ENCODE data around the gene MAP1A. TPM values are rescaled to one million over a fixed set of nuclear protein-coding genes. Genes with fewer than 3 reads are reported as not detected.
"Not testable (repeated sequence)": the region's sequence is repeated elsewhere in the genome, so short reads cannot be mapped to it uniquely, and the experiment has no call there.

MAP1A gene
- total RNA-seq, 3 donors from 2014 or later, result 1.9 to 59.4 (median 7.9) TPM

DNA sequence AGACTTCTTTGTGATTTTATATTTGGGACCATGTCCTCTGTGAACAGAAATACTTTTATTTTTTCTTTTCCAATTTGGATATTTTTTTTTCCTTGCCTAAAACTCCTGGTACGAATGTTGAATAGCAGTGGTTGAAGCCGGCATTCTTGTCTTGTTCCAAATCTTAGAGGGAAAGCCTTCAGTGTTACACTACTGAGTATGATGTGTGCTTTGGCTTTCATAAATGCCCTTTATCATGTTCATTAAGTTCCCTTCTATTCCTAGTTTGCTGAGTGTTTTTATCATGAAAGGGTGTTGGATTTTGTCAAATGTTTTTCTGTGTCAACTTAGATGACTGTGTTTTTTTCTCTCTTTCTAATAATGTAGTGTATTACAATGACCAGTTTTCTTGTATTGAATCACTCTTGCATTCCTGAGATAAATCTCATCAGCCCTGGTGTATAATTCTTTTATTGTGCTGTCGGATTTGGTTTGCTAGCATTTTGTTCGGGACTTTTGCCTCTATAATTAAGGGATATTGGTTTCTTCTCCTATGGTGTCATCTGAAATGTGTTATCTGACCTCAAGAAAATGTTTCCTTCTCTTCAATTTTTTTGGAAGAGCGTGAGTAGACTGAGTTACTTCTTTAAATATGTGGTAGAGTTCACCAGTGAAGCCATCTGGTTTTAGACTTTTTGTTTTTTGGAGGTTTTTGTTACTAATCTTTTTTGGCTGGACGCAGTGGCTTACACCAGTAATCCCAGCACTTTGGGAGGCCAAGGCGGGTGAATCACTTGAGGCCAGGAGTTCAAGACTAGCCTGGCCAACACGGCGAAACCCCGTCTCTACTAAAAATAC is 33.3 kb downstream of the MAP1A start:
- Histone ChIP-seq H3K4me3 (no peak overlapping the region), H3K36me3 (ENCODE audit: low read depth) (no peaks in the 10 kb centered on the region), H3K9me3 (no peaks in the 10 kb centered on the region), H3K4me1 (ENCODE audit: low read depth) (no peaks in the 10 kb centered on the region)
- ATAC-seq (no peak), DNase-seq (no peak)
- TF ChIP-seq, protein P1, sequence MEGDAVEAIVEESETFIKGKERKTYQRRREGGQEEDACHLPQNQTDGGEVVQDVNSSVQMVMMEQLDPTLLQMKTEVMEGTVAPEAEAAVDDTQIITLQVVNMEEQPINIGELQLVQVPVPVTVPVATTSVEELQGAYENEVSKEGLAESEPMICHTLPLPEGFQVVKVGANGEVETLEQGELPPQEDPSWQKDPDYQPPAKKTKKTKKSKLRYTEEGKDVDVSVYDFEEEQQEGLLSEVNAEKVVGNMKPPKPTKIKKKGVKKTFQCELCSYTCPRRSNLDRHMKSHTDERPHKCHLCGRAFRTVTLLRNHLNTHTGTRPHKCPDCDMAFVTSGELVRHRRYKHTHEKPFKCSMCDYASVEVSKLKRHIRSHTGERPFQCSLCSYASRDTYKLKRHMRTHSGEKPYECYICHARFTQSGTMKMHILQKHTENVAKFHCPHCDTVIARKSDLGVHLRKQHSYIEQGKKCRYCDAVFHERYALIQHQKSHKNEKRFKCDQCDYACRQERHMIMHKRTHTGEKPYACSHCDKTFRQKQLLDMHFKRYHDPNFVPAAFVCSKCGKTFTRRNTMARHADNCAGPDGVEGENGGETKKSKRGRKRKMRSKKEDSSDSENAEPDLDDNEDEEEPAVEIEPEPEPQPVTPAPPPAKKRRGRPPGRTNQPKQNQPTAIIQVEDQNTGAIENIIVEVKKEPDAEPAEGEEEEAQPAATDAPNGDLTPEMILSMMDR (IDR thresholded peaks at IDR 0.05), result no peak
- intact Hi-C loops (cut with DNase I, micrococcal nuclease), result no loop called here

DNA sequence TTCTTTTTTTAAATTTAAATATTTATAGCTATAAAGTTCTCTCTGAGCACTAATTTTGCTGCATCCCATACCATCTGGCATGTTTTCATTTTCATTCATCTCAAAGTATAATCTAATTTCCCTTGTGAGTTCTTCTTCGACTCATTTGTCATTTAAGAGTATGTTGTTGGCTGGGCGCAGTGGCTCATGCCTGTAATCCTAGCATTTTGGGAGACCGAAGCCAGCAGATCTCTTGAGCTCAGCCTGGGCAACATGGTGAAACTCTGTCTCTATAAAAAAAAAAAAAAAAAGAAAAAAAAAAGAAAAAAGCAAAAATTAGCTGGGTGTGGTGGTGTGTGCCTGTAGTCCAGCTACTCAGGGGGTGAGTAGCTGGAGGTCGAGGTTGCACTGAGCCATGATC is 34.8 kb downstream of the MAP1A start:
- ATAC-seq, result no peak
- intact Hi-C loops (cut with DNase I, micrococcal nuclease), result no loop called here
- no peak for DNase-seq
- TF ChIP-seq, protein P1 (IDR thresholded peaks at IDR 0.05), result no peak
- Histone ChIP-seq H3K4me1 (ENCODE audit: low read depth) (no peaks in the 10 kb centered on the region), H3K9me3 (no peaks in the 10 kb centered on the region), H3K36me3 (ENCODE audit: low read depth) (no peaks in the 10 kb centered on the region), H3K4me3 (no peak overlapping the region)

DNA sequence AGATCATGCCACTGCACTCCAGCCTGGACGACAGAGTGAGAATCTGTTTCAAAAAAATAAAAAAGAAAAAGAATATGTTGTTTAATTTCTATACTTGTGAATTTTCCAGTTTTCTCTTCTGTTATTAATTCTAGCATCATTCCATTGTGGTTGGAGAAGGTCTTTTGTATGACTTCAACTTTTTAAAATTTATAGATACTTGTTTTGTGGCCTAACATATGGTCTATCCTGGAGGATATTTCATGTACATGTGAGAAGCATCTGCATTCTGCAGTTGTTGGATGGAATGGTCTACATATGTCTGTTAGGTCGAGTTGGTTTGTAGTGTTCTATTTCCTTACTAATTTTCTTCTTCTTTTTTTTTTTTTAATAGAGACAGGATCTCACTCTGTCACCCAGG is 35.6 kb downstream of the MAP1A start:
- intact Hi-C loops (cut with DNase I, micrococcal nuclease), result no loop called here
- H3K36me3 ChIP-seq (ENCODE audit: low read depth), result no peaks in the 10 kb centered on the region
- no peak for DNase-seq

DNA sequence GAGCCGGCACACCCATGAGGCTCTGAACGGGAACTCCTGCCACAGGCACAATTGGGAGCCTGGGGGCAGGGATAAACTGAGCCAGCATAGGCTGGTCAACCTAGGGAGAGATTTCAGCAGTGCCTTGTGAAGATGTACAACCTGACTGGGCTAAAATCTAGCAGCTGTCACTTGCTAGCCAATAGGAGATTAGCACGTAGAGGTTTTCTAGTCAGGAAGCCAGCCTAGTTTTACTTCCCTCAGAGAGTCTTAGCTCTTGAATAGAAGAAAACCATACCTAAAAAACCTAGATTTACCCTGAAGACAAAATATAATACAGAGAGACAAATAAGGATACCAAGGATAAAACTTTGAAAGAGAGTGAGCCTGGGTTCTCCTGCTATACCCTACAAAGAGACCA is 45.3 kb downstream of the MAP1A start:
- ATAC-seq; H3K4me3 ChIP-seq; intact Hi-C loops (cut with DNase I, micrococcal nuclease); H3K36me3 ChIP-seq (ENCODE audit: low read depth); DNase-seq; H3K4me1 ChIP-seq (ENCODE audit: low read depth); H3K9me3 ChIP-seq: not testable (repeated sequence)

More for the DNA sequence above, 35.6 kb downstream of the MAP1A start:
- Histone ChIP-seq H3K4me1 (ENCODE audit: low read depth) (no peaks in the 10 kb centered on the region), H3K4me3 (no peak overlapping the region), H3K9me3 (no peaks in the 10 kb centered on the region)
- TF ChIP-seq, protein P1 (IDR thresholded peaks at IDR 0.05), result no peak
- no peak for ATAC-seq

DNA sequence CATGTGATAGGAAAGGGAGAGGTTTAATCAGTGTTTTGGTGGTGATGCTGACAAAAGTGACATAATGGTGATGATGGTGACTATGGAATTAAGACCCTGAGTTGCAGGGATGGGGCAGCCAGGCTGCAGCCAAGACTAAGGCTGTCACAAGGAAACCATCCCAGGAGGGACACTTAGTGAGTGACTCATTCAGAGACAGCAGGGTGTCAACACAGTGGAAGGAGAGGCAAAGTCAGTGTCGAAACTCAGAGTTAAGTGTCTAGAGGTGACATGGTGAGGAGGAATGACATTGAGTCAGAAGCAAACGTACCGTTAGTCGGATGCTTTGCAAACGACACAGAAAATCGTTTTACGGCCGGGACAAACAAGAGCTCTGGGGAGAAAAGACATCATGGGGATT is 46.4 kb downstream of the MAP1A start:
- H3K36me3 ChIP-seq (ENCODE audit: low read depth); H3K9me3 ChIP-seq; H3K4me3 ChIP-seq; ATAC-seq; H3K4me1 ChIP-seq (ENCODE audit: low read depth); intact Hi-C loops (cut with DNase I, micrococcal nuclease); DNase-seq: not testable (repeated sequence)

DNA sequence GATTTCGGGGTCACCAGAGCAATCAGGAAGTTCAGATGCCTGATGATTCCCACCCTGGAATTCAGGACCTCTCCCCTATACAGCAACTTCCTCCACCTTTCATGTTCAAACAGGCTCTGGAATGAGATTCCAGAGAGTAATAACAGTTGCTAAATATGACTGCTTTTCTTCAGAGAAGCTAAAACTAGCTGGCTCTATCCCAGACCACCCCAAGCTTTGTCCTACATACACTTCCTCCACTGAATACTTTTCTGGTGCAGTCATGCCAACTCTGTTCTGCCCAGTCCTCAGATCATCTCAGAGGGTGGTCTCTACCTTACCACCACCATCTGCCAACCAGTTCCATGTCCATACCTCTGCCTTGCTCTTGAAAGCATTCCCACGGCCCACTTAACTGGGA is 49.2 kb downstream of the MAP1A start:
- H3K36me3 ChIP-seq (ENCODE audit: low read depth); intact Hi-C loops (cut with DNase I, micrococcal nuclease); H3K4me1 ChIP-seq (ENCODE audit: low read depth); DNase-seq; H3K9me3 ChIP-seq; H3K4me3 ChIP-seq; ATAC-seq: not testable (repeated sequence)

DNA sequence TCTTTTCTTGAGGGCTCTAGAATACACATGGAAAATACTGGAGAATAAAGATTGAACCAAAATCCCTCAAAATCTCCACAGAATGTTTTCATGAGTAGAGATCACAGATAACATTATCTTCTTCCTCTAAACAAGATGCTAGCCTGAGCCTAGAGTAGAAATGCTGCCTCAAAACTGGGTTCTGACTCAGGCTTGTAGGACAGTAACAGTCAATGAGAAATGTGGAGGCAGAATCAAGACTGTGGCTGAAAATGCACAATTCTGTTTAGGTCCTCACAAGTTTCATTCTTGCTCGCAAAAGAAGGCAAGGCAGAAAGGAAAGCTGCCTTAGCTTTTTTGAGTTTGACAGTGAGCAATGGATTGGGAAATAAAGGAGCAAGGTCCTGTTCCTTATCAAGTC is 57.2 kb downstream of the MAP1A start:
- ATAC-seq; intact Hi-C loops (cut with DNase I, micrococcal nuclease); H3K9me3 ChIP-seq: not testable (repeated sequence)

More for the DNA sequence above, 57.2 kb downstream of the MAP1A start:
- not testable (repeated sequence) for H3K4me3 ChIP-seq; DNase-seq; H3K36me3 ChIP-seq (ENCODE audit: low read depth); H3K4me1 ChIP-seq (ENCODE audit: low read depth)

Other genes with a start within 250 kb of the MAP1A start
- not detected for gene TGM7, start 215.4 kb upstream of the MAP1A start, total RNA-seq
- gene LCMT2, start 187.0 kb upstream of the MAP1A start, total RNA-seq, result 1 to 10 TPM; 5.0 to 5.4 (median 5.3) TPM
- gene ZSCAN29, start 146.6 kb upstream of the MAP1A start, total RNA-seq, result 10 to 100 TPM; 26.7 to 34.4 (median 29.1) TPM
- gene TUBGCP4, start 146.5 kb upstream of the MAP1A start, total RNA-seq, result 10 to 100 TPM; 15.9 to 22.7 (median 22.3) TPM
- 10 to 100 TPM; 31.8 to 46.5 (median 41.6) TPM for gene TP53BP1, start 24.5 kb upstream of the MAP1A start, total RNA-seq
- 100 to 1,000 TPM in 1 of 3 donors, 10 to 100 TPM in 2; 65.2 to 126 (median 87.7) TPM for gene PPIP5K1, start 72.6 kb downstream of the MAP1A start, total RNA-seq
- gene CKMT1B, start 76.4 kb downstream of the MAP1A start, total RNA-seq, result 100 to 1,000 TPM; 105 to 242 (median 213) TPM
- 1 to 10 TPM; 1.1 to 1.4 (median 1.4) TPM for gene STRC, start 101.2 kb downstream of the MAP1A start, total RNA-seq
- gene CATSPER2, start 131.2 kb downstream of the MAP1A start, total RNA-seq, result 10 to 100 TPM in 1 of 3 donors, 1 to 10 TPM in 2; 7.0 to 10.8 (median 8.0) TPM
- gene CKMT1A, start 176.3 kb downstream of the MAP1A start, total RNA-seq, result 100 to 1,000 TPM in 2 of 3 donors, 10 to 100 TPM in 1; 87.0 to 225 (median 215) TPM
- 100 to 1,000 TPM; 214 to 566 (median 262) TPM for gene PDIA3, start 228.8 kb downstream of the MAP1A start, total RNA-seq

Measured in mucosa of descending colon (tissue), 3 donors.